Activated CD4-positive, alpha-beta T cell treated with anti-CD3 and anti-CD28 coated beads, Interleukin-2, amount 50 U/mL, for 1 hour (primary cell): Measurements from ENCODE around the gene TCF19.
A peak's percentile ranks its signal among the peaks of the same experiment; 100 is the strongest.

Source experiments
- DNase-seq: peaks from one replicate; pipeline ENCODE4 v3.0.0-alpha.2; 2020

Gene TCF19

GRCh38 chr6:31158140-31158862, at the start of gene TCF19:
Gene TCF19 (plus strand): TSS chr6:31158589. CDS start chr6:31159470, 881 bp downstream.
- peak; percentile 99 for DNase-seq

GRCh38 chr6:31110825-31111582, 47.4 kb upstream of the TCF19 start:
- DNase-seq = no peak

GRCh38 chr6:31111712-31112111, 46.7 kb upstream of the TCF19 start:
- DNase-seq = no peak

GRCh38 chr6:31112478-31112877, 45.9 kb upstream of the TCF19 start, which contains the start of gene C6orf15:
Gene C6orf15 (minus strand): TSS chr6:31112575. CDS start chr6:31112555, 20 bp downstream.
- DNase-seq = no peak

GRCh38 chr6:31113861-31114540, 44.4 kb upstream of the TCF19 start:
- no peak for DNase-seq

- DNase-seq = no peak
Measured at GRCh38 chr6:31114541-31114878, 43.9 kb upstream of the TCF19 start, which contains the start of gene PSORS1C1. Gene PSORS1C1 (plus strand): TSS chr6:31114800. CDS start chr6:31129633, 14,833 bp downstream.

- DNase-seq = no peak
Measured at GRCh38 chr6:31114970-31115849, 43.2 kb upstream of the TCF19 start.

GRCh38 chr6:31115941-31116560, 42.3 kb upstream of the TCF19 start:
- no peak for DNase-seq

- DNase-seq = no peak
Measured at GRCh38 chr6:31116661-31117385, 41.6 kb upstream of the TCF19 start.

GRCh38 chr6:31118178-31118577, 40.2 kb upstream of the TCF19 start:
- no peak for DNase-seq

- no peak for DNase-seq
Measured at GRCh38 chr6:31120151-31120915, 38.1 kb upstream of the TCF19 start, which contains the start of gene CDSN. Gene CDSN (minus strand): TSS chr6:31120446. CDS start chr6:31120419, 27 bp downstream.

GRCh38 chr6:31121131-31121790, 37.1 kb upstream of the TCF19 start:
- no peak for DNase-seq

- no peak for DNase-seq
Measured at GRCh38 chr6:31122791-31123706, 35.3 kb upstream of the TCF19 start.

GRCh38 chr6:31125162-31125561, 33.2 kb upstream of the TCF19 start:
- DNase-seq = no peak

- no peak for DNase-seq
Measured at GRCh38 chr6:31125586-31126363, 32.6 kb upstream of the TCF19 start.

GRCh38 chr6:31126396-31127175, 31.8 kb upstream of the TCF19 start:
- DNase-seq = no peak

GRCh38 chr6:31128093-31128676, 30.2 kb upstream of the TCF19 start:
- DNase-seq = peak; percentile 79
